Measurements from ENCODE around the gene RELL1. TPM values are rescaled to one million over a fixed set of nuclear protein-coding genes. Genes with fewer than 3 reads are reported as not detected.

Gene RELL1
- total and polyA plus RNA-seq, 12 donors: 2.3 to 39.9 (median 26.7) TPM

DNA sequence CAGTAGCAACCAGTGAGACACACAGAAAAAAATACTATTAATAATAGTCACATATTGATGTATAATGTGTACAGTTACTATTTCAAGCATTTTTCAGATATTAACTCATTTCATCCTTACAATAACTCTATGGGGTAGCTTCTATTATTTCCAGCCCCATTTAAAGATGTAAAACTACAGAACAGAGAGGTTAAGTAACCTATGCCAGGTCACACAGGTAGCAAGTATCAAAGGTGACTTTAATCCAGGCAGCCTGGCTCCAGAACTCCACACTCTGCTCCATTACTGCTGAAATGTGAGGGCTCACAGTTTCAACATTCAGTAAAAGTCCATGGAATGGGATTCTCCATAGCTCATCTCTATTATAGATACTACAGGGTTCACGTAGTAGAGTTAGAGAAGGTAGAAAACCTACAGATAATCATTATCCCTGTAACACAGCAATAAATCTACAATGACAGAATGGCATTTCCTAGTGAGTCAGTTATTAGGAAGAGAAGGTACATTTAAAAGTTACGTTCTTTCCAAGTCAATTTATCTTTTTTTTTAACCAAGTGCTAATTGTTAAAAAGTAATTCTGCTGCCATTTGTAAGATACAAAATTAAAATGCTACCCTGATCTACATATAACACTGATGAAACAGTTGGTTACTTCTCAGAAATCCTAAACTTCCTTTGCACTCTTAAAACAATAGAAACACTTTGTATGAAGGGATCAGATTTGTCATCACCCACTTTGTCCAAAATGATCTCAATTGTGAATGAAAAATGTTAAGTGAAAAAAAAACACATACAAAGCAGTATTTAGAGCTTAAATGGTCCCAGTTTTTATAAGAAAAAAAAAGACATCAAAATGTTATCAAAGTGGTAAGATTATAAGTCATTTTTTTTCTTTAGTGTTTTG lies 18.7 kb downstream of the RELL1 start:
- Histone ChIP-seq H3K27me3 (no peaks in the 10 kb centered on the region), H3K27ac (peak overlapping the region; percentile 44 to 92 (median 74)), H3K4me1 (peaks cover 18 to 77% (median 56%) of the 10 kb centered on the region in 9 donors), H3K36me3 (no peaks in the 10 kb centered on the region), H3K9me3 (no peaks in the 10 kb centered on the region), H3K4me3 (no peak overlapping the region)
- DNase-seq (no peak), ATAC-seq (no peak)
- 82 to 84% methylated on average over 2 of the region's 2 CpGs for WGBS, 2 donors
- intact Hi-C loops (cut with DNase I): loop anchor here in 2 of 10 donors (2.0 to 10.0 kb wide), 2 partner anchors 17 to 227 kb away; partner anchors contain the start of gene TBC1D1 (in 1 of the 2)
- no peak for TF ChIP-seq CTCF (IDR thresholded peaks at IDR 0.05)

DNA sequence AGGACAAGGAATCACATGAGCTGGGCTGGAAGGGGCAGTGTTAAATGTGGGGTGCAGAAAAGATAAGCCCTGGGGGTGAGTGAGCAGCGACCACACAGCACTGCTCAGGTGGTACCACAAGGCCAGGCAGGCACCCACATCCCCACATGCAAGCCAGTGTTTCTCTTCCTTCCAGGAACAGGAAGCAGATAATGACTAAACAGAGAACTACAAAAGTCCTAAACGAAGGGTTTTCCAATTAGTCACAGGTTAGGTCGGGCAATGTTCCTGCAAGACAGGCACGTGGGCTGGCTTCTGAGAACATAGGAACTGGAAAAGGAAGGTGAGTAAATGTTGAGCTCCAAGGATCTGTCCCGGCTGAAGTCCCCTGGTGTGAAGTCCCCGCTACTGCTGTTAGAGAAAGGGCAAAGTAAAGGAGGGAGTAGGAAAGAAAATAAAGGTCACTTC lies 19.5 kb downstream of the RELL1 start:
- DNase-seq (peak in 1 of 2 donors; percentile 64), ATAC-seq (peak; percentile 22 to 89 (median 68))
- intact Hi-C loops (cut with DNase I): loop anchor here in 2 of 10 donors (2.0 to 10.0 kb wide), 2 partner anchors 18 to 228 kb away; partner anchors contain the start of gene TBC1D1 (in 1 of the 2)
- 20 to 26% methylated on average over 6 of the region's 6 CpGs for WGBS, 2 donors
- Histone ChIP-seq H3K27me3 (no peaks in the 10 kb centered on the region), H3K9me3 (no peaks in the 10 kb centered on the region), H3K27ac (peak overlapping the region; percentile 44 to 92 (median 74)), H3K4me3 (no peak overlapping the region), H3K4me1 (peaks cover 24 to 80% (median 64%) of the 10 kb centered on the region in 9 donors), H3K36me3 (no peaks in the 10 kb centered on the region)
- TF ChIP-seq CTCF (IDR thresholded peaks at IDR 0.05): peak in 3 of 9 donors; percentile 16 to 27 (median 17)

- no peak for TF ChIP-seq CTCF (IDR thresholded peaks at IDR 0.05)
- Histone ChIP-seq H3K36me3 (no peaks in the 10 kb centered on the region), H3K27me3 (no peaks in the 10 kb centered on the region), H3K27ac (peak overlapping the region; percentile 44 to 92 (median 74)), H3K4me3 (peak overlapping the region in 1 of 10 donors; percentile 11), H3K4me1 (peaks cover 24 to 80% (median 73%) of the 10 kb centered on the region in 9 donors), H3K9me3 (no peaks in the 10 kb centered on the region)
- 35 to 38% methylated on average over 10 of the region's 10 CpGs for WGBS, 2 donors
- peak; percentile 29 to 66 (median 54) for ATAC-seq
- DNase-seq: peak in 1 of 2 donors; percentile 70
- intact Hi-C loops (cut with DNase I): loop anchor here in 2 of 10 donors (2.0 to 10.0 kb wide), 2 partner anchors 19 to 229 kb away; partner anchors contain the start of gene TBC1D1 (in 1 of the 2)
Measured at GRCh38 chr4:37665333-37666320, 20.5 kb downstream of the RELL1 start.
